ENCODE results near the gene ENTHD1. TPM values are rescaled to one million over a fixed set of nuclear protein-coding genes. Genes with fewer than 3 reads are reported as not detected.

Gene ENTHD1
- total RNA-seq, 3 donors from 2014 or later, result not detected

DNA sequence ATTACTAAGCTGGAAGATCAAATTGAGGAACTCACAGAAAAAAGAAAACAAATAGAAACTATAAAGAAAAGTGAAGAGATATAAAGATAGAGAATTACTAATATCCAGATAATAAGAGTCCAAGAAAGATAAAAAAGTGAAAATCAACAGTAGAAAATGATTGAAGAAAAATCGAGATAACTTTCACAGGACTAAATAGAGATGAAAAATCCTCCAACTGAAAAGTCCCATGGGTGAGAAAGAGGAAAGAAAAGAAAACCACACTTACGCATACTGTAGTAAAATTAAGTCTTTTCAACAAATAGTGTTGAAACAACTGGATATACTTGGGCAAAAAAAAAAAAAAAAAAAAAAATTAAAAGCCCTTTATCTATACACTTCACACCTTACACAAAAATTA lies 60.0 kb downstream of the ENTHD1 start:
- intact Hi-C loops (cut with DNase I, micrococcal nuclease), result no loop called here
- H3K4me1 ChIP-seq (ENCODE audit: low read depth), result no peaks in the 10 kb centered on the region
- ATAC-seq (no peak), DNase-seq (no peak)
- no peaks in the 10 kb centered on the region for H3K9me3 ChIP-seq
- TF ChIP-seq CTCF (IDR thresholded peaks at IDR 0.05), result no peak
- H3K4me3 ChIP-seq, result no peak overlapping the region
- H3K36me3 ChIP-seq (ENCODE audit: low read depth), result no peaks in the 10 kb centered on the region

DNA sequence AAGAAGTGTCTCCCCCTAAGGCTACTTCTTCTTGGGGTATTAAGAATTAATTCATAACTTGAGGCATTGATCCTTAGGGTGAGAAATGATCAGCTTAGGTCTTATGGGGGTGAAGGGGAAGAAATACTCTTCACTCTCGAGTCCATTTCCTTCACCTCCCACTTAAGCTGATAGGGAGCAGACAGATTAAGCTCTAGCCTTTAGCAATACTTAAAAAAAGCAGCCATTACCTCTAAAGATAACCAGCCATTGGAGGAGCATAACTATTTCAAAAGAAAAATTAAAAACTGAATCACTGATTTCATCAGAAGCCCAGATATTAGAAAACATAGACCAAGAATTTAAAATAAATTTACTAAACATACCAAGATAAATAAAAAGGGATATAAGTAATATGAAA lies 60.5 kb downstream of the ENTHD1 start:
- no peaks in the 10 kb centered on the region for H3K4me1 ChIP-seq (ENCODE audit: low read depth)
- H3K4me3 ChIP-seq, result no peak overlapping the region
- ATAC-seq, result no peak
- no peaks in the 10 kb centered on the region for H3K9me3 ChIP-seq
- intact Hi-C loops (cut with DNase I, micrococcal nuclease), result no loop called here
- no peak for DNase-seq
- no peaks in the 10 kb centered on the region for H3K36me3 ChIP-seq (ENCODE audit: low read depth)
- TF ChIP-seq CTCF (IDR thresholded peaks at IDR 0.05), result no peak

- Histone ChIP-seq H3K9me3 (no peaks in the 10 kb centered on the region), H3K36me3 (ENCODE audit: low read depth) (no peaks in the 10 kb centered on the region), H3K4me1 (ENCODE audit: low read depth) (no peaks in the 10 kb centered on the region), H3K4me3 (no peak overlapping the region)
- no peak for DNase-seq
- intact Hi-C loops (cut with DNase I, micrococcal nuclease), result no loop called here
- TF ChIP-seq CTCF (IDR thresholded peaks at IDR 0.05), result no peak
- no peak for ATAC-seq
Observed at GRCh38 chr22:39832627-39833074, 60.9 kb downstream of the ENTHD1 start.

DNA sequence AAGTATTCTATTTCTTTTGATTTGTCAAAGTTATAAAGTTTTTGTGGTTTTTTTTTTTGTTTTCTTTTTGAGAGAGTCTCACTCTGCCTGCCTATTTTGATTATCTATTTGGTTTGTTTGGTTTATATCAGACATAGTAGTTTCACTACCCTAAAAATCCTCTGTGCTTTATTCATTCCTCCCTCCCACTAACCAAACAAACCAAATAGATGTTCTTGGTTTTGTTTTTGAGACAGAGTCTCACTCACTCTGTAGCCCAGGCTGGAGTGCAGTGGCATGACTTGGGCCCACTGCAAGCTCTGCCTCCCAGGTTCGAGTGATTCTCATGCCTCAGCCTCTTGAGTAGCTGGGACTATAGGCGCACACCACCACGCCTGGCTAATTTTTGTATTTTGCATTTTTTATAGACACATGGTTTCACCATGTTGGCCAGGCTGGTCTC lies 67.9 kb downstream of the ENTHD1 start:
- no peak overlapping the region for H3K4me3 ChIP-seq
- ATAC-seq, result peak; percentile 53
- no peak for DNase-seq

DNA sequence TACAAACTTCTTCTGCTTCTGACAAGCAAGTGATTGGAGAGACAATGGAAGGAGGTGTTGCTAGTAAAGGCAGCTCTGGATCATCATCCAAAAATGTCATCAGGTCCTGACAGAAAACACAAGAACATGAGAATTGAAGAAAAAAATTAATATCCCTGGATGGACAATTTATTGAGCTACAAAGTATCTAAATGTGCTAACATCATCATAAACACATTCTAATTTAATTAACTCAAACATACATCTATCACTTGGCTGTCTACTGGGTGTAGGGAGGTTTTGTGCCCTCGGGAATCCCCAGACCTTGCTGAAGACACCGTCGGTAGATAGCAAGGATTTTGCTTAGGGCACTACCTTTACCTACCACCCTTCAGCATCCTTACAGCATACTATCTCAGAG lies 72.6 kb downstream of the ENTHD1 start:
- no peak for DNase-seq
- H3K36me3 ChIP-seq (ENCODE audit: low read depth), result no peaks in the 10 kb centered on the region
- no peaks in the 10 kb centered on the region for H3K4me1 ChIP-seq (ENCODE audit: low read depth)
- no peak for TF ChIP-seq CTCF (IDR thresholded peaks at IDR 0.05)
- no peaks in the 10 kb centered on the region for H3K9me3 ChIP-seq
- H3K4me3 ChIP-seq, result no peak overlapping the region
- ATAC-seq, result no peak
- intact Hi-C loops (cut with DNase I, micrococcal nuclease), result no loop called here

More for the DNA sequence above, 67.9 kb downstream of the ENTHD1 start:
- TF ChIP-seq CTCF (IDR thresholded peaks at IDR 0.05), result no peak
- Histone ChIP-seq H3K9me3 (no peaks in the 10 kb centered on the region), H3K4me1 (ENCODE audit: low read depth) (no peaks in the 10 kb centered on the region), H3K36me3 (ENCODE audit: low read depth) (no peaks in the 10 kb centered on the region)
- intact Hi-C loops (cut with DNase I, micrococcal nuclease), result no loop called here

DNA sequence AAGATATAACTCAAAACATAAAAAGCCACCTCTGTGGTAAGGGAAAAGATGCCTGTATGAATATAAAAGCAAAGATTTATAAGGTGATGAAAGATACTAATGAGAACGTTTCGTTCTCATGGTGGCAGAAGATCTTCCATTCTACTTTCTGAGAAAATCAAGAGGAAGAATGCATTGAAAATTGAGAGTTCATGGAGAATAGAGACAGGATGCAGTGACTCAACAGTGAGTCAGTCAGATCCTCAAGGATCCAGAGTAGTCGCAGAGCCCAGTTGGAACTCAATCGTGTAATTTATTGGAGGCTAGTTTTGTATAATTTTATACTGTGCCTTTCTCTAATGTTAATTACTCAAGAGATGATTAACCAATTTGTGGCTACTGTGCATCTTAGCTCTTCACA lies 73.3 kb downstream of the ENTHD1 start:
- H3K4me1 ChIP-seq (ENCODE audit: low read depth), result no peaks in the 10 kb centered on the region
- H3K36me3 ChIP-seq (ENCODE audit: low read depth), result no peaks in the 10 kb centered on the region
- ATAC-seq (no peak), DNase-seq (no peak)
- TF ChIP-seq CTCF (IDR thresholded peaks at IDR 0.05), result no peak
- no peaks in the 10 kb centered on the region for H3K9me3 ChIP-seq
- H3K4me3 ChIP-seq, result no peak overlapping the region
- intact Hi-C loops (cut with DNase I, micrococcal nuclease), result no loop called here

Measured in mucosa of descending colon (tissue), 3 donors.